Measurements from ENCODE around the gene ABLIM2. TPM values are rescaled to one million over a fixed set of nuclear protein-coding genes. Genes with fewer than 3 reads are reported as not detected.

ABLIM2 gene
- total and polyA plus RNA-seq, 2 experiments from 2014 or later = 1.5 to 4.3 TPM

- Histone ChIP-seq H3K79me2 (replicated peaks; ENCODE audit: insufficient read depth) (no peaks in the 10 kb centered on the region), H3K4me2 (no peak overlapping the region), H3K27ac (ENCODE audit: low read depth) (no peak overlapping the region), H3K36me3 (ENCODE audit: insufficient read depth) (peaks cover 6% of the 10 kb centered on the region), H3K4me3 (no peak overlapping the region), H4K20me1 (replicated peaks; ENCODE audit: insufficient read depth) (no peaks in the 10 kb centered on the region), H3K4me1 (ENCODE audit: insufficient read depth) (0 out of 2 replicates have a peak, but pooled peaks cover 3% of the 10 kb centered on the region), H2AFZ (no peak overlapping the region), H3K9me2 (ENCODE audit: insufficient read depth) (no peaks in the 10 kb centered on the region), H3K27me3 (ENCODE audit: insufficient read depth) (no peaks in the 10 kb centered on the region), H3F3A (replicated peaks; ENCODE audit: low read depth) (no peaks in the 10 kb centered on the region)
- DNase-seq (ENCODE audit: low spot score) (no peak), ATAC-seq (no peak)
- H3K9me3 Mint-ChIP-seq = peaks cover 34% of the 10 kb centered on the region
- H3K4me3 Mint-ChIP-seq = no peak overlapping the region
- peaks cover 28% of the 10 kb centered on the region for H3K36me3 Mint-ChIP-seq (ENCODE audit: low read depth)
- no peak overlapping the region for H3K27ac Mint-ChIP-seq
- no peaks in the 10 kb centered on the region; the same call in 2 of the 3 replicates for H3K4me1 Mint-ChIP-seq
- peaks cover 11% of the 10 kb centered on the region for H3K27me3 Mint-ChIP-seq (ENCODE audit: insufficient read depth, low read depth, poor library complexity)
- TF ChIP-seq EZH2phosphoT487 (IDR thresholded peaks at IDR 0.05; ENCODE audit: unreplicated experiment) (no peak), ZNF462 (CRISPR knock-in tag; IDR thresholded peaks at IDR 0.05) (no peak), EZH2 (IDR thresholded peaks at IDR 0.05; ENCODE audit: low read depth, unreplicated experiment) (no peak), STAT1 (IDR thresholded peaks at IDR 0.05; ENCODE audit: unreplicated experiment) (no peak), ZNF114 (CRISPR knock-in tag; IDR thresholded peaks at IDR 0.05) (no peak), JUNB (IDR thresholded peaks at IDR 0.05; ENCODE audit: unreplicated experiment) (no peak), ZNF331 (CRISPR knock-in tag; IDR thresholded peaks at IDR 0.05; ENCODE audit: low read depth) (no peak), CTCF (conservative IDR thresholded peaks at IDR 0.05; ENCODE audit: low read depth in 2 of 2) (no peak), ETS1 (IDR thresholded peaks at IDR 0.05) (no peak)
These were observed 92.2 kb downstream of the ABLIM2 start for GRCh38 chr4:8066336-8066931.
